Psoas muscle (tissue), 8 donors: ENCODE data around the gene ADAMTS8. TPM values are rescaled to one million over a fixed set of nuclear protein-coding genes. Genes with fewer than 3 reads are reported as not detected.

Experiments
- ATAC-seq, 4 donors: fragments of 200-7000 bp; cut with Tn5 transposase; one replicate each; pipeline ENCODE4 v1.9.1; 2020; ENCODE audit warnings: moderate library complexity in 3 of 4, mild to moderate bottlenecking in 2 of 4
- DNase-seq, 2 donors: peaks; one replicate each; pipeline ENCODE4 v3.0.0-alpha.2; 2020
- H3K27ac ChIP-seq: fragments of 200-600 bp; one replicate; pipeline ENCODE4 v1.8.0; 2022
- H3K27me3 ChIP-seq, 3 donors: fragments of 200-600 bp in 1 of 3; one replicate each; pipeline versions ENCODE4 v1.6.1 to v1.8.0; 2013 to 2022; ENCODE audit warnings: low read length in 2 of 3, mild to moderate bottlenecking in 2 of 3, moderate library complexity in 1 of 3; ENCODE audit not compliant: insufficient read depth in 3 of 3
- H3K36me3 ChIP-seq, 2 donors: fragments of 200-600 bp in 1 of 2; one replicate each; pipeline versions ENCODE4 v1.6.1 to v1.8.0; 2013 to 2022; ENCODE audit warnings: low read depth in 1 of 2, mild to moderate bottlenecking in 1 of 2, moderate library complexity in 1 of 2; ENCODE audit not compliant: insufficient read depth in 1 of 2
- H3K4me1 ChIP-seq: fragments of 200-600 bp; one replicate; pipeline ENCODE4 v1.8.0; 2022
- H3K4me3 ChIP-seq: fragments of 200-600 bp; one replicate; pipeline ENCODE4 v1.8.0; 2022; ENCODE audit warnings: mild to moderate bottlenecking
- H3K9me3 ChIP-seq: fragments of 200-600 bp; one replicate; pipeline ENCODE4 v1.8.0; 2022
- CTCF ChIP-seq: fragments of 200-600 bp; IDR thresholded peaks from one replicate; pipeline ENCODE4 v1.8.0; 2022; ENCODE audit warnings: antibody characterized with exemption
- WGBS, 3 donors: extraction: QIAGEN DNeasy Blood & Tissue Kit; methylation state at CpG; one replicate each; pipeline versions ENCODE4 v1.1.6 to v1.1.7; 2013; 5-methylcytosine and 5-hydroxymethylcytosine counted together
- intact Hi-C, 2 donors: fragments of 100-400 bp; cut with DNase I; formaldehyde crosslinking; loops; one replicate each; pipeline versions ENCODE4 v1.11.0 to v1.14.2; 2022
- polyA plus RNA-seq, 3 donors: library from polyadenylated mRNA; stranded (reverse); fragments of 200-250 nt; gene quantifications; one replicate each; pipeline ENCODE4 v1.2.3, GENCODE V29; 2013
- total RNA-seq, 4 donors: library from RNA; stranded (reverse); fragmentation: NEBNext Ultra II Directional in 2 of 4; extraction: Animal tissue kit (Norgen Biotek cat#: 25700) in 2 of 4; gene quantifications; one replicate each; pipeline versions ENCODE4 v1.2.1 to v1.2.4, GENCODE V29; 2021 to 2023
- donor health status: healthy with polysubstance abuse.
- donor health status: DM: no; HTN: no; CAD: no; lungs with moderate emphysema.
- donor health status: Bipolar disorder and iron deficiency.
- donor health status: healthy.
- donor health status: DM: yes; HTN: yes; CAD: no.
- donor health status: DM: no; HTN: no; CAD: no.
- donor health status: DM: no; HTN: no; CAD: no.
- donor health status: DM: yes; HTN: yes; CAD: no.

Gene ADAMTS8
- total and polyA plus RNA-seq, 7 donors = 0.12 to 1.2 (median 0.32) TPM; not detected in 1

GRCh38 chr11:130456286-130456685 lies 27.9 kb upstream of the ADAMTS8 start:
- Histone ChIP-seq H3K36me3 (no peaks in the 10 kb centered on the region), H3K4me3 (no peak overlapping the region), H3K9me3 (no peaks in the 10 kb centered on the region), H3K27ac (no peak overlapping the region), H3K4me1 (no peaks in the 10 kb centered on the region), H3K27me3 (peaks cover 0 to 6% (median 0%) of the 10 kb centered on the region in 3 donors)
- WGBS, 3 donors = 79 to 83% (median 82%) methylated on average over 3 of the region's 3 CpGs
- no peak for TF ChIP-seq CTCF
- intact Hi-C loops = no loop called here
- ATAC-seq (no peak), DNase-seq (no peak)

- H3K4me3 ChIP-seq = no peak overlapping the region
- H3K9me3 ChIP-seq = no peaks in the 10 kb centered on the region
- DNase-seq (no peak), ATAC-seq (no peak)
- H3K36me3 ChIP-seq = no peaks in the 10 kb centered on the region
- intact Hi-C loops = no loop called here
- peaks cover 0 to 6% (median 0%) of the 10 kb centered on the region in 3 donors for H3K27me3 ChIP-seq
- TF ChIP-seq CTCF = no peak
- no peak overlapping the region for H3K27ac ChIP-seq
- 69 to 83% (median 72%) methylated on average over 15 of the region's 15 CpGs for WGBS, 3 donors
- no peaks in the 10 kb centered on the region for H3K4me1 ChIP-seq
These were observed 27.2 kb upstream of the ADAMTS8 start for GRCh38 chr11:130455483-130456127.

GRCh38 chr11:130454491-130455252 lies 26.3 kb upstream of the ADAMTS8 start:
- Histone ChIP-seq H3K9me3 (no peaks in the 10 kb centered on the region), H3K27me3 (peaks cover 0 to 10% (median 0%) of the 10 kb centered on the region in 3 donors), H3K27ac (no peak overlapping the region), H3K4me1 (peaks cover 6% of the 10 kb centered on the region), H3K36me3 (no peaks in the 10 kb centered on the region), H3K4me3 (no peak overlapping the region)
- ATAC-seq (no peak), DNase-seq (no peak)
- no peak for TF ChIP-seq CTCF
- WGBS, 3 donors = 44 to 55% (median 51%) methylated on average over 12 of the region's 12 CpGs
- intact Hi-C loops = no loop called here

GRCh38 chr11:130452940-130453339 lies 24.5 kb upstream of the ADAMTS8 start:
- H3K36me3 ChIP-seq = no peaks in the 10 kb centered on the region
- no peak for TF ChIP-seq CTCF
- intact Hi-C loops = no loop called here
- peak overlapping the region; percentile 4 for H3K4me3 ChIP-seq
- 48 to 60% (median 58%) methylated on average over 6 of the region's 6 CpGs for WGBS, 3 donors
- H3K27ac ChIP-seq = no peak overlapping the region
- H3K27me3 ChIP-seq = peaks cover 0 to 19% (median 0%) of the 10 kb centered on the region in 3 donors
- ATAC-seq = no peak
- no peak for DNase-seq
- peaks cover 13% of the 10 kb centered on the region for H3K4me1 ChIP-seq
- no peaks in the 10 kb centered on the region for H3K9me3 ChIP-seq
